GM21515 (cell line): ENCODE data around the gene OSM.
"Not testable (repeated sequence)": the region's sequence is repeated elsewhere in the genome, so short reads cannot be mapped to it uniquely, and the experiment has no call there.

Experiments
- ATAC-seq: cut with Tn5 transposase; IDR thresholded peaks from one replicate; pipeline ENCODE4 v1.9.1; 2021; ENCODE audit not compliant: unreplicated experiment

Gene OSM

DNA sequence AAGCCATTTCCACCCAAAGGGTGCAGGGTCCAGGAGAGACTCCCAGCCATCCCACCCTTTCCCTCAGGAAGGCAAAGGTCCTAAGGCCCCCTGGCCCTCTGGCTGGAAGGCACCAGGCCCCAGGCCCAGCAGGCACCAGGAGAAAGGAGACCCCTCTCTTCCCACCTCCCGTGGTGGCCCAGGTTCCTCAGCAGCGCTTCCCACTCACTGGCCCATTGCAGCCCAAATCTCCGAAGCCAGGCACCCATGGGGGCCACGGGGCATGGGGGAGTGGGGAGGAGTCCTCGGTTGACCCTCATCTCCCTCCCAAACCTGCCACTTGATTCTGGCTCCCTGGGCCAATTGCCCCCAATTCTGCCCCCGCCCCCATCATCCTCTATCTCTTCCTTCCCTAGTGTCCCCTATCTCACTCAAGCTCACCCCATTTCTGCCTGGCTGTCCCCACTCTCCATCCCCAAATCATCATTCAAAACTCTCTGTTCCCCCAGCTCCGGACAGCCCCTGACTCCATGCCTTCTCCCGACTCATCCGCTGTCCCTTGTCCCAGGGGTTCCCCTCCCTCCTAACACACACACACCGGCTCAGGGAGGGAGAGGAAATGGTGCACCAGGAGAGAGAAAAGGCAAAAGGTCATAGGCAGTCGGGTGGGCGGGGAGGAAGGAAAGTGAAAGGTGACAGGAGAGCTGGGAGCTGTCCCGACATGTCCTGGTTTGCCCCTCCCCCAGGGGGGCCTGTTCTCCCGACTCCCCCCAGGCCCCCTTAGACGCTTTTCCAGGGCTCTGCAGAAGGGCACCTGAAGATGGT lies 21.3 kb downstream of the OSM start:
- ATAC-seq, result no peak

GRCh38 chr22:30244641-30245040 lies 22.0 kb downstream of the OSM start:
- no peak for ATAC-seq

- no peak for ATAC-seq
These were observed 22.6 kb downstream of the OSM start for GRCh38 chr22:30244066-30244465.

DNA sequence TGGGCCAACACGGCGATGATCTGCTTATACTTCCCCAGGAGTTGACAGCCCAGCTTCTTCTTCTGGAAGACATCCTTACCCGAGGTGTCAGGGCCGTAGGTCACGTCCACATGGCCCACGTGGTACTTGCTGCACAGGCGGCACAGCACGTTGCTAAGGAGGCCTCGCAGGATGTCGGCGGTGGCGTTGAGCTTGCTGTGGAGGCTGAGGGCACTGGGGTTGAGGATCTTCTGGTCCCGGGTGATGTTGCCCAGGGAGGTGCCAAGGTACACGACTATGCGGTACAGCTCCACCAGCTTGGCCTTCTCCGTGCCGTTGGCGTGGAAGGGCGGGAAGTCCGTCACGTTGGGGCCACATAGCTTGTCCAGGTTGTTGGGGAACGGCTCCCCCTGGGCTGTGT lies 23.0 kb downstream of the OSM start:
- no peak for ATAC-seq

DNA sequence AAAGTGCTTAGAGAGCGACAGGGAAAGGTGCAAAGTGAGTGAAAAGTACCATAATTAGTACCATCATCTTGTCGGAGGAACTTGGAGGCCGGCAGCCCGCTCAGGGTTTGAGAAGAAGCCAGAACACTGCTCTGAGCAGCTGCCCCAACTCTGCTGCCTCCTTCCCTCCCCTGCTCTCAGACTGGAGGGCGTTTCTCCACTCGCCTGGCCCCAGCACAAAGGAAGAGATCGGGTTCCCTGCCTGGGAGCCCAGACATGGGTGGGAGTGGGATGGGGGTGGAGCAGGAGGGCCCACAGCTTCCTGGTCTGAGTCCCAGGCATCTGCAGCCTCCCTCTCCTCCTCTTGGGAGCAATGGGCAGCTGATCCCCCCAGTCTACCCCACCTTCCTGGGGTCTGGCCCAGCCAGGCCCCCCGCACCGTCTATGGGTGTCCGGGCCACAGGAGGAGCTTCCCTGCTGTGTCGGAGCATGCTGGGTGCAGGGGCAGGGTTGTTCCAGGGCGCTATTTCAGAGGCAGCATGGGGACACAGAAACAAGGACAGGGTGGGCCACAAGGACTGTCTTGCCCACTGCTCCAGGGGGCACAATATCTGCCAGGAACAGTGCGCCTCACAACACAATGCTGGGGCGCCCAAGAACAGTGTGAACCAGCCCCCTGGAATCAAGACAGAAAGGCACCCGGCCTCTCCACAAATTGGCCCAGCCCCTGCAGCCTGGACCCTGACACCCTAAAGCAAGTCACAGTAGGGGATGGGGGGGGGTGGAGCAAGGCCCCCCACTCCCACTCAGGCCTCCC lies 24.9 kb downstream of the OSM start:
- ATAC-seq, result no peak

DNA sequence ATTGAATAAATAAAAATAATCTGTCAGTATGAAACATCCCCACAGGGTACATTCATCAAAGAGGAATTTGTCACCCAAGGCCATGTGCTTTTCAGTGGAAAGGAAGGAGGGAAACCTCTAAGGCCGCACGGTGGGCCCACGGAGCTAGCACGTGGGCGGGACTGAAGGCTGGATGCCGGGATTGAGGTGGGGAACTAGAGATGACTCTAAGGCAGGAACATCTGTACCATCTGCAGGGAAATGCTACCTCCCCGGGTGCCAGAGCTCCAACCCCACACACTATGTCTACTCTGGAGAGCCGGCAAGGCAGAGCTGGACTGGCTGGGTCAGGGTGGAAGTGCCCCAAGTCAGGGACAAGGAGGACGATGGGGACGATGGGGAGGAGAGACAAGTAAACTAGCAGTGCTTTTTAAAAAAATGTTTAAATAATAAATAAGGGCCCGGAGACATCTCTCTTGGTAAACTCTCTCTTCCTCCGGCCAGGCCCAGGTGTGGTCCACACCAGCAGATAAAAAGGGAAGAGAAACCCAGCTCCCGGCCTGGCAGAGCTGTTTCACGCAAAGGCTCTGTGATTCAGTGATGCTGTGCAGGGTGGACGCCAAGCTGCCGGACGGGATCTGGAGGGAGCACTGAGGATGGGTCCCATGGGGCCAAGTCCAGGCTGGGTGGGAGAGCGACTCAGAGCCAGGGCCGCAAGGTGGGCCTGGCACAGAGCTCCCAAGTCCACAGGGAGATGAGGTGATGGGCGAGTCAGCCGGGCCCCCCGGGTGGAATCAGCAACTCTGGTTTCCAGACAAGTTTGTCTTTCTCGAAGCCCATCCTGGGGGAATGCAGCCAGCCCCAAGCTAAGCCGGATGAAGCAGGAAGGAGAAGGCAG lies 25.9 kb downstream of the OSM start:
- ATAC-seq, result no peak

DNA sequence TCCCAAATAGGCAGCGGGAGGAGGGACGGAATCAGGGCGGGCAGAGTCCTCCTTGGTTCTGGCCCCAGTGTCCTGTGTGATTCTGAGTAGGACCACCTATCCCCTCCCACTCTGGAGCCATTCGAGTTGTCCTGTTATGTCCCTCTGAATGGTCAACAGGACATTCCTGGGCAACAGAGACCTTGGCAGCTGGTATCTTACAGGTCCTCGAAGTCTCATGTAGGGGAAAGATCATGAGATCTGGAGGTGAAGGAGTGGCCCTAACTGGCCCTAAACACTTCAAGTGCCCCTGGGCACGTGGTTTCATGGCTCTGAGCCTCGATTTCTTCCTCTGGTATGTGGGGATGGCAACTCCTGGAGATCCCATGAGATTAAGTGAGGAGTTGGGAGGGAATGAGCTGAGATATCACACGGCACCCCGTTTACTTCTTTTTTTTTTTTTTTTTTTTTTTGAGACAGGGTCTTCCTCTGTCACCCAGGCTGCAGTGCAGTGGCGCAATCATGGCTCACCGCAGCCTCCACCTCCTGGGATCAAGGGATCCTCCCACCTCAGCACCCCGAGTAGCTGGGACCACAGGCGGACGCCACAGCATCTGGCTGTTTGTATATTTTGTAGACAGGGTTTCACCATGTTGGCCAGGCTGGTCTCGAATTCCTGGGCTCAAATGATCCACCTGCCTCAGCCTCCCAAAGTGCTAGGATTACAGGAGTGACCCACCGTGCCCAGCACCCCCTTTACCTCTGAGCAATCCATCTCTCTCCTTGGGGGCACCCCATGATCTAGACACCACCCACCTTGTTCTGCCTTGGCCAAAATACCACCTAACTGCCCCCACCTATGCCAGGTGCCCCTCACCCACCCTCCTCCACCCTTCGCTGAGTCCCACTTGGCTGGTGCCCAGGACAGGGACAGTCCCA lies 26.9 kb downstream of the OSM start:
- no peak for ATAC-seq

- ATAC-seq, result no peak
These were observed 27.8 kb downstream of the OSM start for GRCh38 chr22:30238661-30239487.

GRCh38 chr22:30238136-30238535 lies 28.5 kb downstream of the OSM start:
- ATAC-seq, result no peak

- ATAC-seq, result no peak
These were observed 29.8 kb downstream of the OSM start for GRCh38 chr22:30236875-30237274.

- no peak for ATAC-seq
These were observed 30.9 kb downstream of the OSM start for GRCh38 chr22:30235687-30236170.

- ATAC-seq, result no peak
These were observed 31.7 kb downstream of the OSM start for GRCh38 chr22:30234786-30235470.

GRCh38 chr22:30234325-30234724 lies 32.3 kb downstream of the OSM start:
- not testable (repeated sequence) for ATAC-seq

DNA sequence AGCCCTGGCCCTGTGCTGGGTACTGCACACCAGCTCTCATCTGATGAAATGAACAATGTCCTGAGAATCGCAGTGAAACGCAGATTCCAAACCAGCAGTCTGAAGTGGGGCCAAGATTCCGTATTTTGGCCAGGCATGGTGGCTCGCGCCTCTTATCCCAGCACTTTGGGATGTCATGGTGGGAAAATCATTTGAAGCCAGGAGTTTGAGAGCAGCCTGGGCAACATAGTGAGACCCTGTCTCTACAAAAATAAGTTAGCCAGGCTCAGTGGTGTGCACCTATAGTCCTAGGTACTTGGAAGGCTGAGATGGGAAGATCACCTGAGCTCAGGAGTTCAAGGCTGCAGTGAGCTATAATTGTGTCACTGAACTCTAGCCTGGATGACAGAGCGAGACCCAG lies 33.1 kb downstream of the OSM start:
- ATAC-seq, result no peak

DNA sequence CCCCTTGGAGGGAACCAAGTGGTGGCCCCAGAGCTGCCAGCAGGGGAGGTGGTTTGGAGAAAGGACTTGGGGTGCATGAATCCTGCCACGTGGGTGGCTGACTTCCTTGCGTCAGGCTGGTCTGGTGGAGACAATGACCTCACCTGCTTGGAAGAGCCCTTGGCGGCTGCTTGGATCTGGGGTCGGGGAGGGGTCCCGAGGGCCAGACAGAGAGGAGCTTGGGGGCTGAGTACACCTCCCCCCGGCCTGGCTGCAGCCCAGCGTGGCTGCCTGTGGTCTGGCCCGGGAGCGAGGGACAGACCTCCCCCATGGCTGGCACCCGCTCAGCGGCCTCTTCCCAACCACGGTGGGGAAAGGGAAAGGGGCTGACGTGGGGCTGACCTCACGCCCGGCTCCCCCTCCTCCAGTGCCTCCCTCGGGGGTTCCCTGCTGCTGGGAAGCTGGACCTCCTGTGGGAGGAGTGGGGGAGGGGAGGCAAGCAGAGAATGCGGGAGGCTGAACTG lies 33.9 kb downstream of the OSM start:
- ATAC-seq, result no peak

- ATAC-seq, result no peak
These were observed 35.7 kb downstream of the OSM start for GRCh38 chr22:30230787-30231461.

DNA sequence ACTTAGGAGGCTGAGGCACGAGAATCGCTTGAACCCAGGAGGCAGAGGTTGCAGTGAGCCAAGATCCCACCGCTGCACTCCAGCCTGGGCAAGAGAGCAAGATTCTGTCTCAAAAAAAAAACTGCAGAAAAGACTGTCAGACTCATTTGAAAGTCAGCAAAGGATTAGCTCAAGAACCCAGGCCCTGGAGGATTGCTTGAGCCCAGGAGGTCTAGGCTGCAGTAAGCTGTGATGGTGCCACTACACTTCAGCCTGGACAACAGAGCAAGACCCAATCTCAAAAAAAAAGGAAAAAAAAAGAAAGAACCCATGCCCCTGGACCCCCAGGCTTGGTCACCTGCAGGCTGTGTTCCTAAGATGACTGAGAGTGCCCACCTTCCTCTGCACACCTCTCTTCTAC lies 36.3 kb downstream of the OSM start:
- ATAC-seq, result no peak
